Stimulated activated CD8-positive, alpha-beta memory T cell treated with anti-CD3 and anti-CD28 coated beads, Interleukin-7, amount 100 ng/mL, for 1 hour (primary cell): Measurements from ENCODE around the gene RPLP2.

Experiments
- DNase-seq, 2 donors: peaks; one replicate each; pipeline ENCODE4 v3.0.0-alpha.2; 2020; ENCODE audit warnings: low read depth in 2 of 2

RPLP2 gene

DNA sequence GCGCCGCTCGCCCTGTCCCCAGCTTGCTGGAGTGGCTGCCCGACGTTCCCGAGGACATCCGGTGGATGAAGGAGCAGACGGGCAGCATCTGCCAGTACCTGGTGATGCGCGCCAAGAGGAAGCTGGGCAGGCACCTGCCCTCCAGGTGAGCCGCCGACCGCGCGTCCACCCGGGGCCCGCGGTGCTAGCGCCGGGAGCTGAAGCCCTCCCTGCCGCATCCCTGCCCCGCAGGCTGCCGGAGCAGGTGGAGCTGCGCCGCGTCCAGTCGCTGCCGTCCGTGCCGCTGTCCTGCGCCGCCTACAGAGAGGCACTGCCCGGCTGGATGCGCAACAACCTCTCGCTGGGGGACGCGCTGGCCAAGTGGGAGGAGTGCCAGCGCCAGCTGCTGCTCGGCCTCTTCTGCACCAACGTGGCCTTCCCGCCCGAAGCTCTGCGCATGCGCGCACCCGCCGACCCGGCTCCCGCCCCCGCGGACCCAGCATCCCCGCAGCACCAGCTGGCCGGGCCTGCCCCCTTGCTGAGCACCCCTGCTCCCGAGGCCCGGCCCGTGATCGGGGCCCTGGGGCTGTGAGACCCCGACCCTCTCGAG, 14.6 kb downstream of the RPLP2 start:
- DNase-seq, result no peak

DNA sequence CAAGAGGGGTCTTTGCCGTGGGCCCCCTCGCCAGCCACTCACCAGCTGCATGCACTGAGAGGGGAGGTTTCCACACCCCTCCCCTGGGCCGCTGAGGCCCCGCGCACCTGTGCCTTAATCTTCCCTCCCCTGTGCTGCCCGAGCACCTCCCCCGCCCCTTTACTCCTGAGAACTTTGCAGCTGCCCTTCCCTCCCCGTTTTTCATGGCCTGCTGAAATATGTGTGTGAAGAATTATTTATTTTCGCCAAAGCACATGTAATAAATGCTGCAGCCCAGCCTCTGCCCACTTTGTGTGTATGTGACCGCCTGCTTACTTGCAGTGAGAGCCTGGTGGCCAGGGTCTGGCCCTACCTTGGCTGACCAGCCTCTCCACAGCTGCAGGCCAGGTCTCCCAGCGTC, 15.2 kb downstream of the RPLP2 start:
- no peak for DNase-seq

DNA sequence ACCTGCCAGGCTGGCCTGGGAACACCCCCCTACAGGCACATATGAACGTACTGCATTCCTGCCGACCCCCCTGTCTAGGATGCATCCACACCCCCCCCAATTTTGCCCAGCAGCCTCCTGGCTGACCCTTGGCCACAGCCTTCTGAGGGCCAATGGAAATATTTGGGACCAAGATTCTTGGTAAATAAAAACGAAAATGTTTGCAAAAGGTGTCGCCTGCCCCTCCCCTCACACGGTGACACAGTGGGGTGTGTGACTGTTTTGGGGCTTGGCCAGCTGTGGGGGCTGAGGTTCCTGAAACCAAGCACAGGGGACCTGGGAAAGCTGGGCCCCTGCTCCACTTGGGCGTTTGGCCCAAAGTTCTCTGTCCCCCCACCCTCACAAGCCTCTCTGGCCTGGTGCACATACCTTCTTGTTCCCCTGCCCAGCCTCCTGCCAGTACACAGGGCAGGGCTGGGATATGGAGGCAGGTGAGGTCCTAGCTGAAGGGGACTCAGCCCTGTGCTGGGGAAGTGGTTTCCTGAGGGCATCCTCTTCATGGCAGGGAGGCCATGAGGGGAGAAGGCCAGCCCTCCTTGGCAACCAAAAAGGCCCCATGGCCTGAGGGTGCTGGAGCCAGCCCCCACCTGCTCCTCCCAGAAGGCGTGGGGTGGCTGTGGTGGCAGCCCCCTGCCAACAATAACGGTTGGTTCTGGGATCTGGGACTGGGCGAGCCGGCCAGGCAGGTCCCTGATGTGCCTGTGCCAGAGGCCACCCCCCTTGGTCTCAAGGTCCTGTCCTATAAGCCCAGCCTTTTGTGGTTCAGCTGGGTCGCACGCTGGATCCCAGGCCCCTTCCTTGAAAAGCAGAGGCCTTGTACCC, 15.8 kb downstream of the RPLP2 start:
- DNase-seq, result no peak

GRCh38 chr11:826227-826621, 16.5 kb downstream of the RPLP2 start:
- no peak for DNase-seq

DNA sequence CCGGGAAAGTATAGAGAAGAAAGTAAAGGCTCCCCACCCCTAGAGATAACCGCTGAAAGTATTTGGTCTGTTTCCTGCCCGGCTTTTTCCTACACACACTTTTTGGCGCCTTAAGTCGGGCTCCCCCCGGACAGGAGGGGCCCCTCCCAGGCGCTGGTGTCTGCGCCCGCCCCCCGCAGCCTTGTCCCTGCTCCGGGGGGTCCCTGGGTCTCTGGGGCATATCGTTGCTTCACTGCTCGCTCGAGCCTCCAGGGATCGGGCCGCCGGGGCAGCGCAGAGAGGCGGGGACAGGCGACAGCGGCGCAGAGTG, 17.0 kb downstream of the RPLP2 start:
- DNase-seq, result no peak

DNA sequence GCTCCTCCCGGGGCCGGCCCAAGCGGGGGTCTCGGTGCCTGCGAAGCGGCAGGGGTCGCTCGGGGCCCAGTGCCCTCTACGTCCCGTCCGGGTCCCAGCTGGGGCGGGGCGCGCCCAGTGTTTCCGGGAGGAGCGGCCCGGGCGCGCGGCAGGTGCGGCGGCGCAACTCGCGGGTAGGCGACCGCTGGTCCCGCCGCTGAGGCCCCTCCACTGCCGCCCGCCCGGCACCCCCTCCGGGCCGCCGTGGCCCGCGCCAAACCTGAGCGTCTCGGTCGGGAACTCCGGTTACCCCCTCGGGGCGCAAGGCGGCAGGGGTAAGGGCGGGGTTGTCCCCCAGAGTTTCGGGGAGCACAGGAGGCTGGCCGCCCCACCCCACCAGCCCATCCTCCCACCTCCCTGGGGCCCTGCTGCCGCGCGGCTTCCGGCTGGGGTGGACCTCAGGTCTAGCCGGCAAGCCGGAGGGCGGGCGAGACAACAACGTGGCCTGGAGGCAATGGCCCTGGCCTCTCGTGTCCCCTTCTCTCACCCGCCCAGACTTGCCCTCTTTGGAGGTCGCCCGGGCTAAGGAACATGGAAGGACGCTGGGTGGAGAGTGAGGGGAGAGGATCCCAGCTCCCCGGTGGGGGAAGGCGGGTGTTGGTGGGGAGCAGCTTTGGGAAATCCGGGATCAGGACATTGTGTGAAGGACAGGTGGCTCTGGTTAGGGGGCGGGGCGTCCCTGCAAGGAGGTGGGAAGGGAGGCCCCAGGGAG, 17.6 kb downstream of the RPLP2 start:
- DNase-seq, result no peak

GRCh38 chr11:827897-828192, 18.1 kb downstream of the RPLP2 start, which contains the start of gene CRACR2B:
CRACR2B (plus strand) TSS chr11:827919; CDS start chr11:828608, 689 bp downstream.
- no peak for DNase-seq

GRCh38 chr11:828506-829175, 18.9 kb downstream of the RPLP2 start:
- DNase-seq, result no peak

DNA sequence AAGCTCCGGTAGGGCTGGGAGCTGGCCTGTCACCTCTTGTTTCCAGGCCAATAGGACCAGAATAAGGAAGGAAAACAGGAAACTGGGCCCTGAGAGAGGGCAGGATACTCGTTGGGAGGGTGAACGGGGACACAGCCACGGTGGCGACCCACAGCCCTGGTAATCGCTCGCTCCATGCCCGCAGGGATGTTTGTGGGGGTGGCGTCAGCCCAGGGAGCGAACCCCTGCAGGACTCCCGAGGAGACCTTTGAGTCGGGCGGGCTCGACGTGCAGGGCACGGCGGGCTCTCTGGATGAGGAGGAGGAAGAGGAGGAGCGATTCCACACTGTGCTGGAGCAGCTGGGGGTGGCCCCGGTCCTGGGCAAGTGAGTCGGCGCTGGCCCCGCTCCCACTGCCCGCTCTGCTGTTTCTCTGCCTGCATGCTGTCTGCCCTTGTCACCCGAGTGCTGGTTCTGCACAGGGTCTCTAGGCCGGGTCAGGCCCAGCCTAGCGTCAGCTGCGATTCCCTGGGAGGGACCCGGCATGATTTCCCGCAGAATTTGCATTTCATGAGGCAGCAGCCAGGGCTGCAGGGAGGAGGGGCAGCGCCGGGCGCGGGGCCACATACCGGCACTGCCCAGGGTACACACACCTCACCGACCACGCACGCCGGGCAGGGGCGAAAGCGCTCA, 19.5 kb downstream of the RPLP2 start:
- no peak for DNase-seq

DNA sequence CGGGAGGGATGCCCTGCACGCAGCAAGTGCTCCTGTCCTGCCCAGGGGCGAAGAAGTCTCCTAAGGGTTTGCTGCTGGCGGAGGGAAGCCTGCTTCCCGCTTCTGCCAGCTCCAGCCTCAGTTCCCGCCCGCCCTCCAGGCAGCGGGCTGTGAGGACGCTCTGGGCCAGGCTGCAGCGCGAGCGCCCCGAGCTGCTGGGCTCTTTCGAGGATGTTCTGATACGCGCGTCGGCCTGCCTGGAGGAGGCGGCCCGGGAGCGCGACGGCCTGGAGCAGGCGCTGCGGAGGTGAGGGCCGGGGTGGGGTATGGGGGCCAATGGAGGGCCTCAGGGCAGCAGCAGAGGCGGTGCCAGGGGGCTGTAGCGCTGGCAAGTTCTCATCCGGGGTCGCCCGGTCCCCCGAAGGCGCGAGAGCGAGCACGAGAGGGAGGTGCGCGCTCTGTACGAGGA, 20.1 kb downstream of the RPLP2 start:
- no peak for DNase-seq

GRCh38 chr11:830295-831117, 20.7 kb downstream of the RPLP2 start:
- DNase-seq, result peak in 1 of 2 donors; percentile 41

GRCh38 chr11:831118-831864, 21.5 kb downstream of the RPLP2 start:
- DNase-seq, result no peak

GRCh38 chr11:831961-832528, 22.3 kb downstream of the RPLP2 start:
- no peak for DNase-seq

- no peak for DNase-seq
These were observed 22.9 kb downstream of the RPLP2 start, which contains the start of gene CD151 for GRCh38 chr11:832529-833113. CD151 (plus strand) TSS chr11:832952; CDS start chr11:836070, 3,118 bp downstream.

DNA sequence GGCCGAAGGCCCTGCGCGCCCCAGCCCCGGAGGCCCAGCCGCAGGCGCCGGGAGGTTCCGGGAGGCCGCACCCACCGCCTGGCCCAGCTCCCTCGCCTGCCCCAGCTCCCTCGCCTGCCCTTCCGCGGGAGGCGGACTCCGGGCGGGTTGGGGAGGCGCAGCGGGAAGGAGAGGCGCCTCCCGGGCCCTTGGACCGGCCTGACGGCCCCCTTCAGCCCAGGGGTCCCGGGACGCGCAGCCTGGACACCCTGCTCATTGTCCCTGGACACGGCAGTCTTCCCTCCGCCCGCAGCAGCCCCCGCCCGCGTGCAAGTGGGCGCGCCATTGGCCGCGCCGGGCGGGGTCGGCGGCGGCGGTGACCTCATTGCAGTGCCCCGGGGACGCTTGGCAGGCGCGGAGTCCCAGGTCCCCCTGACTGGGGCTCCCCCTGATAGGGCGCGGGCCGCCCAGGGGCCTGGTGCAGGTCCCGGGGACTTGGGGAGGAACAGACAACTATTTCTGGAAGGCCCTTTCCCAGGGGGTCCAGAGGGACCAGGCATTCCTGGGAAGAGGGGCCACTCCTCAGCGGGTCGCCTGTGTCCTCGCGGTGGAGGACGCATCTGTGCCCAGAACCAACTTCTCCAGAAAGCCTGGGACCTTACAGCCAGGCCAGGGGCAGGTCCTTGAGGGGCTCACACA, 23.5 kb downstream of the RPLP2 start:
- DNase-seq, result no peak

DNA sequence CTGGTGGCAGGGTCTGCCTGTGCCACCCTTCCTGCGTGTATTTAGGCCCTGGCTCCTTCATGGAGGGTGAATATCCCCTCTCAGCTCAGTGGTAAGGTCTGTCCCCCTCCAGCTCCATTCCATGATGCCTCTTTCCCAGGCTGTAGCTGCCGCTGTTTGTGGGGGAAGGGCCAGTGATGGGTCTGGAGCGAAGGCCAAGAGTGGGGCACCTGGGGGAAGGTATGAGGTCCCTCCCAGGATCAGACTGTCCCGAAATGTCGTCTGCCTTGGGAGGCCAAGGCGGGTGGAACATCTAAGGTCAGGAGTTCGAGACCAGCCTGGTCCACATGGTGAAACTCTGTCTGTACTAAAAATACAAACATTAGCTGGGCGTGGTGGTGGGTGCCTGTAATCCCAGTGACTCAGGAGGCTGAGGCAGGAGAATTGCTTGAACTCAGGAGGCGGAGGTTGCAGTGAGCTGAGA, 24.1 kb downstream of the RPLP2 start:
- DNase-seq, result no peak

DNA sequence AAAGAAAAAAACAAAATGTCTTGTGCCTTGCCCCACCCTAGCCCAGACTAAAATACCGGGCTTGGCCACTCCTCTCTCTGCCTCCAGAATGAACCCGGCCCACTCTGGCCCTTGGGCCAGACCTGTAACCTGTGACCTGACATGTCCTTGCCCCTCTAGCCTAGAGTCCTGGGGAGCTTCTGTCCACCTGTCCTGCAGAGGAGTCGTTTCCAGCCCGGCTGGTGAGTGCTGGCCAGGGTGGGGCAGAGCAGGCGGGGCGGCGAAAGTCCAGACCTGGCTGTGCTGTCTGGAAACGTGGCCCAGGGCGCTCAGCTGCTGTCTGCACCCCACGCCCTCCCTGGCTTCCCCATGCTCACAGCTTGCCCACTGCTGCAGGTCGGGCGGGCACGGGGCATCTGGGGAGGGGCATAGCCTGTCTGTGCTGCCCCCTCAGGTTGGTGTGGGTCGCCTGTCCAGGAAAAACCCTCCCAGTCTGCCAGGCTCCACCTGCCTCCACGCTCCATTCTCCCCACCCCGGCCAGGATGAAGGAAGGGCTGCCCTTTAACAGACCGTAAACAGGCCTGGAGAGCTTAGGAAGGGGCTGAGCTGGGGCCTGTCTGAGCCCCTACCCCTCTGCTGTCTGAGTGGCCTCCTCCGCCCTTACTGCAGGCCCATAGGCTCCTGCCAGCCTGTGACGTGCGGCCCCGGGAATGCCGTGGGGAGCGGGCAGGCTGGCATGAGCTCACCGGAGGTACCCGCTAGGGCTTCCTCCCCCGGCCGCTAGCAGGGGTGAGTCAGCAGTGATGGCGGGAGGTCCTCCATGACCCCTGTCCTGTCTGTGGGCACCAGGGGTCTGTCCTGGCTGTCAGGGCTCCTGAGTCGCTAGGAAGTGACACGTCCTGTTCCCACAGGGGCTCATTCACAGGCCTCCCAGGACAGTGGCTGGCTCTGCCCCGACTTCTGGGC, 24.9 kb downstream of the RPLP2 start:
- no peak for DNase-seq

- no peak for DNase-seq
These were observed 26.5 kb downstream of the RPLP2 start for GRCh38 chr11:836274-836673.
